K562 (cell line): ENCODE results near the gene KRT35. TPM values are rescaled to one million over a fixed set of nuclear protein-coding genes. Genes with fewer than 3 reads are reported as not detected.

ENCODE experiments used
- ATF3 ChIP-seq, 2 experiments: fragments of 450-650 bp in 1 of 2; sonication (generic) in 1 of 2; formaldehyde crosslinking in 1 of 2; IDR thresholded peaks in 1 of 2; conservative IDR thresholded peaks in 1 of 2; 2 replicates each; pipeline versions ENCODE4 v1.6.1 to v1.8.1; 2016 to 2023; ENCODE audit warnings: mild to moderate bottlenecking in 2 of 2, moderate library complexity in 2 of 2, inconsistent platforms in 1 of 2, missing genetic modification reagents in 1 of 2
- CREB3L1 ChIP-seq: fragments of 450-650 bp; IDR thresholded peaks from 2 replicates; pipeline ENCODE4 v1.6.1; 2014; ENCODE audit warnings: low read depth, mild to moderate bottlenecking, moderate library complexity, borderline replicate concordance
- CSDE1 ChIP-seq, 2 experiments: fragments of 450-650 bp; IDR thresholded peaks; 2 replicates each; pipeline ENCODE4 v1.6.1; 2016; ENCODE audit warnings: mild to moderate bottlenecking in 1 of 2
- E2F8 ChIP-seq: fragments of 450-650 bp; IDR thresholded peaks from 2 replicates; pipeline ENCODE4 v1.7.1; 2018; ENCODE audit warnings: mild to moderate bottlenecking, low read depth; ENCODE audit not compliant: partially characterized antibody
- FOXM1 ChIP-seq, 2 experiments: fragments of 450-650 bp in 1 of 2; sonication (generic) in 1 of 2; formaldehyde crosslinking in 1 of 2; IDR thresholded peaks; 2 replicates each; pipeline versions ENCODE4 v1.6.1 to v1.9.0; 2017 to 2022; ENCODE audit warnings: low read depth in 2 of 2, mild to moderate bottlenecking in 2 of 2, missing genetic modification reagents in 1 of 2, moderate library complexity in 1 of 2
- HOXB6 ChIP-seq: fragments of 250-450 bp; sonication (Bioruptor Pico); IDR thresholded peaks from 2 replicates; pipeline ENCODE4 v1.5.1; 2022; ENCODE audit warnings: mild to moderate bottlenecking, borderline replicate concordance
- ID3 ChIP-seq, 2 experiments: fragments of 250-450 bp in 1 of 2; fragments of 450-650 bp in 1 of 2; sonication (Bioruptor Pico) in 1 of 2; IDR thresholded peaks; 2 replicates each; pipeline versions ENCODE4 v1.6.1 to v1.8.0; 2016 to 2021; ENCODE audit warnings: mild to moderate bottlenecking in 2 of 2, moderate library complexity in 2 of 2, missing compliant biosample characterization in 1 of 2, missing genetic modification characterization in 1 of 2
- MITF ChIP-seq: IDR thresholded peaks from 2 replicates; pipeline ENCODE4 v1.6.1; 2014; ENCODE audit warnings: antibody characterized with exemption
- MTF1 ChIP-seq: fragments of 250-450 bp; sonication (Bioruptor Pico); IDR thresholded peaks from 2 replicates; pipeline ENCODE4 v1.9.0; 2021; ENCODE audit warnings: moderate library complexity, mild to moderate bottlenecking, inconsistent platforms, borderline replicate concordance
- NBN ChIP-seq: fragments of 450-650 bp; IDR thresholded peaks from 2 replicates; pipeline ENCODE4 v1.6.1; 2016; ENCODE audit warnings: low read depth, mild to moderate bottlenecking
- ZBTB12 ChIP-seq: fragments of 250-450 bp; sonication (Bioruptor Pico); IDR thresholded peaks from 2 replicates; pipeline ENCODE4 v1.4.0; 2020
- ZNF212 ChIP-seq: fragments of 450-650 bp; formaldehyde crosslinking; IDR thresholded peaks from 2 replicates; pipeline ENCODE4 v1.4.0; 2020; ENCODE audit warnings: mild to moderate bottlenecking
- ZNF586 ChIP-seq: fragments of 450-650 bp; formaldehyde crosslinking; conservative IDR thresholded peaks from 2 replicates; pipeline ENCODE4 v1.4.0; 2020; ENCODE audit warnings: mild to moderate bottlenecking, moderate library complexity
- ZNF76 ChIP-seq: fragments of 250-450 bp; sonication (Bioruptor Pico); IDR thresholded peaks from 2 replicates; pipeline ENCODE4 v1.4.0; 2020; ENCODE audit warnings: mild to moderate bottlenecking, moderate library complexity, borderline replicate concordance
- polyA plus RNA-seq, 8 experiments: library from polyadenylated mRNA; depleted of rRNA in 4 of 8; stranded (reverse) in 5 of 8; unstranded in 3 of 8; fragments of >200 nt; fragmentation: Nextera tagmentation in 2 of 8; fragmentation: Illumina TruSeq in 1 of 8; extraction: Ambion mirVana in 2 of 8; extraction: Trizol in 1 of 8; gene quantifications; 2 replicates each; pipeline versions ENCODE4 v1.2.1 to v1.2.3, GENCODE V29; 2011 to 2014; ENCODE audit warnings: inconsistent platforms in 1 of 8, missing spikeins in 1 of 8
- total RNA-seq, 7 experiments: library from RNA; depleted of rRNA in 6 of 7; stranded (reverse); fragments of >200 nt in 6 of 7; fragmentation: Illumina TruSeq in 2 of 7; extraction: Trizol in 2 of 7; gene quantifications; 2 replicates each; pipeline versions ENCODE4 v1.2.1 to v1.2.3, GENCODE V29; 2011 to 2021; ENCODE audit warnings: low replicate concordance in 1 of 7

Gene KRT35
- total and polyA plus RNA-seq, 9 of the 15 experiments (the other 6 are each of a cell fraction or from before 2014, with no cell fraction given), result not detected

GRCh38 chr17:41530062-41531048 lies 49.4 kb upstream of the KRT35 start (continued):
- TF ChIP-seq E2F8 (peak; percentile 92), ZNF76 (0 out of 2 replicates have a peak, but pooled peaks have one; percentile 63), ZBTB12 (CRISPR knock-in tag) (peak; percentile 46; the same call in 1 of the 2 replicates), CSDE1 (IDR thresholded peaks at IDR 0.05) (peak in 1 of 2 experiments; percentile 81; a peak in 2 of 4 replicates), FOXM1 (IDR thresholded peaks at IDR 0.05; ENCODE audit: low read depth) (no peak), FOXM1 (CRISPR knock-in tag; IDR thresholded peaks at IDR 0.05; ENCODE audit: low read depth) (no peak), ATF3 (IDR thresholded peaks at IDR 0.05) (peak; percentile 97), ATF3 (CRISPR knock-in tag; conservative IDR thresholded peaks at IDR 0.05) (no peak; the same call in 1 of the 2 replicates), NBN (0 out of 2 replicates have a peak, but pooled peaks have one; percentile 29), HOXB6 (CRISPR knock-in tag) (0 out of 2 replicates have a peak, but pooled peaks have one; percentile 46), ZNF212 (CRISPR knock-in tag) (0 out of 2 replicates have a peak, but pooled peaks have one; percentile 24), CREB3L1 (peak; percentile 34; the same call in 1 of the 2 replicates), ID3 (CRISPR knock-in tag; IDR thresholded peaks at IDR 0.05) (no peak), ID3 (tag; IDR thresholded peaks at IDR 0.05) (no peak), MTF1 (CRISPR knock-in tag) (peak; percentile 29; the same call in 1 of the 2 replicates), ZNF586 (CRISPR knock-in tag) (no peak), MITF (peak; percentile 92)
